HG03139 (cell line): ENCODE data around the gene RGCC.
"Not testable (repeated sequence)": the region's sequence is repeated elsewhere in the genome, so short reads cannot be mapped to it uniquely, and the experiment has no call there.

ENCODE experiments used
- ATAC-seq: cut with Tn5 transposase; IDR thresholded peaks from one replicate; pipeline ENCODE4 v1.9.1; 2021; ENCODE audit not compliant: unreplicated experiment

RGCC gene

GRCh38 chr13:41488124-41488523 is 30.8 kb downstream of the RGCC start:
- ATAC-seq: no peak

- ATAC-seq: no peak
Measured at GRCh38 chr13:41490371-41491015, 33.1 kb downstream of the RGCC start.

- no peak for ATAC-seq
Measured at GRCh38 chr13:41491436-41491835, 34.1 kb downstream of the RGCC start.

GRCh38 chr13:41492432-41493260 is 35.3 kb downstream of the RGCC start:
- ATAC-seq: no peak

GRCh38 chr13:41494202-41494601 is 36.9 kb downstream of the RGCC start:
- ATAC-seq: no peak

GRCh38 chr13:41495044-41495443 is 37.7 kb downstream of the RGCC start:
- ATAC-seq: no peak

GRCh38 chr13:41496420-41497234 is 39.3 kb downstream of the RGCC start:
- ATAC-seq: no peak

- no peak for ATAC-seq
Measured at GRCh38 chr13:41497436-41497835, 40.1 kb downstream of the RGCC start.

- no peak for ATAC-seq
Measured at GRCh38 chr13:41499452-41499851, 42.1 kb downstream of the RGCC start.

- ATAC-seq: no peak
Measured at GRCh38 chr13:41500511-41500910, 43.2 kb downstream of the RGCC start.

GRCh38 chr13:41501281-41501680 is 43.9 kb downstream of the RGCC start:
- ATAC-seq: no peak

GRCh38 chr13:41502031-41502430 is 44.7 kb downstream of the RGCC start:
- no peak for ATAC-seq

GRCh38 chr13:41502673-41503072 is 45.3 kb downstream of the RGCC start:
- peak; percentile 62 for ATAC-seq

GRCh38 chr13:41503356-41503755 is 46.0 kb downstream of the RGCC start:
- ATAC-seq: no peak

- not testable (repeated sequence) for ATAC-seq
Measured at GRCh38 chr13:41504657-41505056, 47.3 kb downstream of the RGCC start.

GRCh38 chr13:41505209-41505835 is 48.0 kb downstream of the RGCC start:
- no peak for ATAC-seq

GRCh38 chr13:41506312-41506711 is 49.0 kb downstream of the RGCC start:
- no peak for ATAC-seq

GRCh38 chr13:41509971-41510370 is 52.6 kb downstream of the RGCC start:
- ATAC-seq: no peak

GRCh38 chr13:41511827-41512226 is 54.5 kb downstream of the RGCC start:
- no peak for ATAC-seq

- ATAC-seq: no peak
Measured at GRCh38 chr13:41512441-41512840, 55.1 kb downstream of the RGCC start.

GRCh38 chr13:41513600-41513999 is 56.2 kb downstream of the RGCC start:
- no peak for ATAC-seq
